ENCODE measurements around the gene MTMR6.
A peak's percentile ranks its signal among the peaks of the same experiment; 100 is the strongest.

MTMR6 gene

GRCh38 chr13:25237083-25237482 is 50.2 kb downstream of the MTMR6 start:
- H3K4me3 ChIP-seq (ENCODE audit: insufficient read depth, low read length, poor library complexity, severe bottlenecking) = no peak overlapping the region
- H3K79me2 ChIP-seq (ENCODE audit: insufficient read depth, low read length) = no peaks in the 10 kb centered on the region
- H3K27me3 ChIP-seq (ENCODE audit: low read length) = no peaks in the 10 kb centered on the region
- no peaks in the 10 kb centered on the region for H3K9me2 ChIP-seq (replicated peaks; ENCODE audit: insufficient read depth, low read length)
- 0 out of 2 replicates have a peak, but pooled peaks cover 8% of the 10 kb centered on the region for H3F3A ChIP-seq (ENCODE audit: insufficient read depth)
- no peak overlapping the region for H3K9ac ChIP-seq (ENCODE audit: low read length)
- H4K20me1 ChIP-seq (ENCODE audit: low read depth, low read length) = no peaks in the 10 kb centered on the region
- no peaks in the 10 kb centered on the region for H3K9me3 ChIP-seq (ENCODE audit: insufficient read depth, low read length)
- no peak overlapping the region for H3K27ac ChIP-seq (ENCODE audit: low read depth, low read length)
- peaks cover 3% of the 10 kb centered on the region; the same call in 1 of the 2 replicates for H3K36me3 ChIP-seq (ENCODE audit: low read length)
- no peak overlapping the region for H2AFZ ChIP-seq (ENCODE audit: low read depth, low read length, severe bottlenecking)
- H3K4me2 ChIP-seq (ENCODE audit: low read depth, low read length, poor library complexity, severe bottlenecking) = no peak overlapping the region
- no peak for TF ChIP-seq EZH2phosphoT487 (conservative IDR thresholded peaks at IDR 0.05; ENCODE audit: low read length)
- TF ChIP-seq CTCF (IDR thresholded peaks at IDR 0.05; ENCODE audit: insufficient read depth, low read length, poor library complexity, severe bottlenecking) = no peak

GRCh38 chr13:25233861-25234260 is 53.4 kb downstream of the MTMR6 start:
- Histone ChIP-seq H2AFZ (ENCODE audit: low read depth, low read length, severe bottlenecking) (no peak overlapping the region), H3K27ac (ENCODE audit: low read depth, low read length) (no peak overlapping the region), H4K20me1 (ENCODE audit: low read depth, low read length) (no peaks in the 10 kb centered on the region), H3K9me3 (ENCODE audit: insufficient read depth, low read length) (no peaks in the 10 kb centered on the region), H3K79me2 (ENCODE audit: insufficient read depth, low read length) (no peaks in the 10 kb centered on the region), H3K4me3 (ENCODE audit: insufficient read depth, low read length, poor library complexity, severe bottlenecking) (no peak overlapping the region), H3K36me3 (ENCODE audit: low read length) (no peaks in the 10 kb centered on the region), H3K9me2 (replicated peaks; ENCODE audit: insufficient read depth, low read length) (no peaks in the 10 kb centered on the region), H3K9ac (ENCODE audit: low read length) (no peak overlapping the region), H3F3A (ENCODE audit: insufficient read depth) (no peaks in the 10 kb centered on the region), H3K4me2 (ENCODE audit: low read depth, low read length, poor library complexity, severe bottlenecking) (no peak overlapping the region), H3K27me3 (ENCODE audit: low read length) (no peaks in the 10 kb centered on the region)
- TF ChIP-seq CTCF (IDR thresholded peaks at IDR 0.05; ENCODE audit: insufficient read depth, low read length, poor library complexity, severe bottlenecking) (no peak), EZH2phosphoT487 (conservative IDR thresholded peaks at IDR 0.05; ENCODE audit: low read length) (no peak)

GRCh38 chr13:25232937-25233515 is 54.3 kb downstream of the MTMR6 start:
- Histone ChIP-seq H3F3A (ENCODE audit: insufficient read depth) (no peaks in the 10 kb centered on the region), H3K27ac (ENCODE audit: low read depth, low read length) (no peak overlapping the region), H3K27me3 (ENCODE audit: low read length) (no peaks in the 10 kb centered on the region), H3K9me2 (replicated peaks; ENCODE audit: insufficient read depth, low read length) (no peaks in the 10 kb centered on the region), H3K9ac (ENCODE audit: low read length) (no peak overlapping the region), H3K4me2 (ENCODE audit: low read depth, low read length, poor library complexity, severe bottlenecking) (no peak overlapping the region), H3K79me2 (ENCODE audit: insufficient read depth, low read length) (no peaks in the 10 kb centered on the region), H3K9me3 (ENCODE audit: insufficient read depth, low read length) (no peaks in the 10 kb centered on the region), H4K20me1 (ENCODE audit: low read depth, low read length) (no peaks in the 10 kb centered on the region), H3K4me3 (ENCODE audit: insufficient read depth, low read length, poor library complexity, severe bottlenecking) (no peak overlapping the region), H3K36me3 (ENCODE audit: low read length) (no peaks in the 10 kb centered on the region), H2AFZ (ENCODE audit: low read depth, low read length, severe bottlenecking) (no peak overlapping the region)
- no peak for TF ChIP-seq EZH2phosphoT487 (conservative IDR thresholded peaks at IDR 0.05; ENCODE audit: low read length)
- peak; percentile 37 for TF ChIP-seq CTCF (IDR thresholded peaks at IDR 0.05; ENCODE audit: insufficient read depth, low read length, poor library complexity, severe bottlenecking)
